Measurements from ENCODE around the gene MRPL9.

MRPL9 gene

GRCh38 chr1:151729966-151730291, 33.4 kb downstream of the MRPL9 start:
- DNase-seq: no peak

- DNase-seq: no peak
These were observed 33.9 kb downstream of the MRPL9 start for GRCh38 chr1:151729157-151729965.

- no peak for DNase-seq
These were observed 34.9 kb downstream of the MRPL9 start for GRCh38 chr1:151728151-151729054.

- no peak for DNase-seq
These were observed 39.4 kb downstream of the MRPL9 start for GRCh38 chr1:151723726-151724370.

GRCh38 chr1:151721788-151722510, 41.3 kb downstream of the MRPL9 start:
- DNase-seq: no peak

GRCh38 chr1:151720974-151721787, 42.1 kb downstream of the MRPL9 start, which contains the start of gene RIIAD1:
Gene RIIAD1 (plus strand): TSS chr1:151721522. CDS start chr1:151721537, 15 bp downstream.
- DNase-seq: peak in 3 of 5 experiments; percentile 15 to 65 (median 20)

GRCh38 chr1:151720554-151720953, 42.7 kb downstream of the MRPL9 start:
- DNase-seq: peak in 1 of 5 experiments; percentile 30

- no peak for DNase-seq
These were observed 43.2 kb downstream of the MRPL9 start for GRCh38 chr1:151720125-151720524.

- DNase-seq: no peak
These were observed 44.6 kb downstream of the MRPL9 start for GRCh38 chr1:151718666-151719065.

GRCh38 chr1:151718011-151718431, 45.3 kb downstream of the MRPL9 start:
- DNase-seq: no peak

- DNase-seq: no peak
These were observed 46.3 kb downstream of the MRPL9 start, which contains the start of gene CELF3 for GRCh38 chr1:151716771-151717631. Gene CELF3 (minus strand): TSS chr1:151716803. CDS start chr1:151716020, 783 bp downstream.

GRCh38 chr1:151716405-151716762, 46.9 kb downstream of the MRPL9 start:
- DNase-seq: no peak

- no peak for DNase-seq
These were observed 47.4 kb downstream of the MRPL9 start for GRCh38 chr1:151715726-151716404.

- no peak for DNase-seq
These were observed 48.2 kb downstream of the MRPL9 start for GRCh38 chr1:151714820-151715725.

- DNase-seq: no peak
These were observed 49.4 kb downstream of the MRPL9 start for GRCh38 chr1:151713874-151714273.

GRCh38 chr1:151713044-151713443, 50.3 kb downstream of the MRPL9 start:
- DNase-seq: no peak

- DNase-seq: no peak
These were observed 51.3 kb downstream of the MRPL9 start for GRCh38 chr1:151711951-151712350.

- DNase-seq: no peak
These were observed 52.1 kb downstream of the MRPL9 start for GRCh38 chr1:151711044-151711800.

All from T-helper 2 cell (primary cell).